ENCODE results near the gene VPS16.

- TF ChIP-seq CTCF (conservative IDR thresholded peaks at IDR 0.05 in 1 of 2, IDR thresholded peaks at IDR 0.05 in 1 of 2; ENCODE audit: low read depth in 1 of 2, low read length in 2 of 2) (no peak), EZH2 (IDR thresholded peaks at IDR 0.05; ENCODE audit: low read length, missing control alignments) (no peak)
Measured at GRCh38 chr20:2859330-2860121, 19.0 kb downstream of the VPS16 start.

All from fibroblast of lung (primary cell).